Activated CD4-positive, alpha-beta T cell treated with anti-CD3 and anti-CD28 coated beads, Interleukin-2, amount 50 U/mL, for 1 hour (primary cell): ENCODE results near the gene CCSER2.
"Not testable (repeated sequence)": the region's sequence is repeated elsewhere in the genome, so short reads cannot be mapped to it uniquely, and the experiment has no call there.

Source experiments
- DNase-seq: peaks from one replicate; pipeline ENCODE4 v3.0.0-alpha.2; 2020

Gene CCSER2

DNA sequence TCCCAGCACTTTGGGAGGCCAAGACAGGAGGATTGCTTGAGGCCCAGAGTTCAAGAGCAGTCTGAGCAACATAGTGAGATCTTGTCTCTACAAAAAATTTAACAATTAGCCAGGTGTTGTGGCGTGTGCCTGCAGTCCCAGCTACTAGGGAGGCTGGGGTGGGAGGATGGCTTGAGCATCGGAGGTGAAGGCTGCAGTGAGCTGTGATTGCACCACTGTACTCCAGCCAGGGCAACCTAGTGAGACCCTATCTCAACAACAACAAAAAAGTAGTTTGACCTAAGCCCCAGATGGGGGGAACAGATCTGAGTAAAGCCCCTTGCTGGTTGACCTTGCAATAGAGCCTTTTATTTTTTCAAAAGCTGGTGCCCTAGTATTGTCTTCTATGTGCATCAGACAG is 15.6 kb upstream of the CCSER2 start:
- DNase-seq, result no peak

DNA sequence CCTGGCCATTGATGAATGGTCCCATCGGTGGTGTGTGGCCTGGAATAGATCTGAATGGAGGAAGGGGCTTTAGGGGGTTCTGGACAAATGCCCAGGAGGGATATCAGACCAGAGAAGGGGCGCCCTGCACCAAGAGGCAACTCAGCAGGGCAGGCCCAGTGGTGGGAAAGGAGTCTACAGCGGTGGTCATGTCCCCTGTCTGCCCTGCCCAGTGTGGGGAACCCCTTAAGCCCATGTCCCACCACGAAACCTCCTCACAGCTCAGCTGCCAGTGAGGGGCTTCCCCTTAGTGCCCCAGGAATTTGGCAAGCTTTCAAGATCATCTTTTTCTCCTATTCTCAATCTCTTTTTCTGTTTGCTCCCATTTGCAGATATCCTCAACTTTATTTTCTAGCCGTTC is 14.1 kb upstream of the CCSER2 start:
- DNase-seq, result no peak

DNA sequence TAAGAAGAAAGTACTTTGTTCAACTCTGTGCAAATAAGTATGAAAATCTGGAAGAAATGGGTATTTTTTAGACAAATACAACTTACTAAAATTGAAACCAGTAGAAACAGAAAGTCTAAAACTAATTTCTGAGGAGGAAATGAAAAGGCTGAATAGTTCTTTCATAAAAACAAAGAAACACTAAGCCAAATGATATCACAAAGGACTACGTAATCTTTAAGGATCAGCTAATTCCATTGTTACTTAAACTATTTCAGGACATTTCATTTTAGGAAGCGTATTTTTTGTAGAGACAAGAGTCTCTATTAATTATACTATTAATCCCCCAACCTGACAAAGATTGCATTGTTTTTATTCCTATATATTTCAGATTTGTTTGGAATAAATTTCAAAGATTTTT is 11.2 kb upstream of the CCSER2 start:
- DNase-seq, result no peak

DNA sequence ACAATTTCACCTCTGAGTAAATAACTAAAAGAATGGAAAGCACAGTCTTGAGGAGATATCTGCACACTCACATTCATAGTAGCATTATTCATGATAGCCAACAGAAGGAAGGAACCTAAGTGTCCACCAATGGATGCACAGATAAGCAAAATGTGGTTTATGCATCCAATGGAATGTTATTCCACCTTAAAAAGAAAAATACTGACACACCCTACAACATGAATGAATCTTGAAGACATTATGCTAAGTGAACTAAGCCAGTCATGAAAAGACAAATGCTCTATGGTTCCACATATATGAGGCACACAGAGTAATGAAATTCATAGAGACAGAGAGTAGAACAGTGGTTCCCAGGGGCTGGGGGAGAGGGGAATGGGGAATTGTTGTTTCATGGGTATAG is 6.5 kb upstream of the CCSER2 start:
- DNase-seq, result no peak

DNA sequence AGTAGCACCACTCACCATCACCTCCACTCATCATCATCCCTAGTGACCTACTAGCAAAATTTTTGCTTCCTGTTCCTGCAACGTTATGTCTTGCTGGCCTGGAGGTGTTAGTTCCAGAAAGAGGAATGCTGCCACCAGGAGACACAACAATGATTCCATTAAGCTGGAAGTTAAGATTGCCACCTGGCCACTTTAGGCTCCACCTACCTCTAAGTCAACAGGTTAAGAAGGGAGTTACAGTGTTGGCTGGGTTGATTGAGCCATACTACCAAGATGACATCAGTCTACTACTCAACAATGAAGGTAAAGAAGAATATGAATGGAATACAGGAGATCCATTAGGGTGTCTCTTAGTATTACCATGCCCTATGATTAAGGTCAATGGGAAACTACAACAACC is 4.8 kb upstream of the CCSER2 start:
- not testable (repeated sequence) for DNase-seq

DNA sequence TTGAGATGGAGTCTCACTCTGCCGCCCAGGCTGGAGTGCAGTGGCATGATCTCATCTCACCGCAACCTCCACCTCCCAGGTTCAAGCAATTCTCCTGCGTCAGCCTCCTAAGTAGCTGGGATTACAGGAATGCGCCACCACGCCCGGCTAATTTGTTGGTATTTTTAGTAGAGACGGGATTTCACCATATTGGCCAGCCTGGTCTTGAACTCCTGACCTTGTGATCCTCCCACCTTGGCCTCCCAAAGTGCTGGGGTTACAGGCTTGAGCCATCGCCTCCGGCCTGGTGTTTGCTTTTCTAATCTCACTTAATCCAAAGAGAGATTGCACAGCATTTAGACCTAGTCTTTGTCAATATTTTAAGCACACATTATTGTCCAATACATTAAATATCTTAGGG is 1.4 kb upstream of the CCSER2 start:
- not testable (repeated sequence) for DNase-seq

DNA sequence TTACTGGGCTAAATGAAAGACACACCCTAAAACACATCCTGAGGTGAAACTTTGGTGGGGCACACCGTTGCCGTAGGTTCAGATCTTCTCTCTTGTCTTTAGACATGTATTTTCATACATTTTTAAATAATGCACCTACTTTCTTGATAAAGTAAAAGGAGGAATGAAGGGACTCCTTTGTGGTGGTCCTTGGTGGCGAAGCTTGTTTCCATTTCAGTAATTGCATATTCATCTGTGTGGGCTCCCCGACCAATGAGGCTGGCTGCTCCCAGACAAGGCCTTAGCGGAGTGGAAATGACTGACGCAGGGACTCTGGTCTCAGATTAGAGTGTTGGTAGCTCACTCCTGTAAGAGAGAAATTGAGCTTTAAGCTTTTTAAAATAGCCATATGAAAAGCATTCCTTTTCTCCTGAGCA is 815 bp downstream of the CCSER2 start:
- DNase-seq, result peak; percentile 56

DNA sequence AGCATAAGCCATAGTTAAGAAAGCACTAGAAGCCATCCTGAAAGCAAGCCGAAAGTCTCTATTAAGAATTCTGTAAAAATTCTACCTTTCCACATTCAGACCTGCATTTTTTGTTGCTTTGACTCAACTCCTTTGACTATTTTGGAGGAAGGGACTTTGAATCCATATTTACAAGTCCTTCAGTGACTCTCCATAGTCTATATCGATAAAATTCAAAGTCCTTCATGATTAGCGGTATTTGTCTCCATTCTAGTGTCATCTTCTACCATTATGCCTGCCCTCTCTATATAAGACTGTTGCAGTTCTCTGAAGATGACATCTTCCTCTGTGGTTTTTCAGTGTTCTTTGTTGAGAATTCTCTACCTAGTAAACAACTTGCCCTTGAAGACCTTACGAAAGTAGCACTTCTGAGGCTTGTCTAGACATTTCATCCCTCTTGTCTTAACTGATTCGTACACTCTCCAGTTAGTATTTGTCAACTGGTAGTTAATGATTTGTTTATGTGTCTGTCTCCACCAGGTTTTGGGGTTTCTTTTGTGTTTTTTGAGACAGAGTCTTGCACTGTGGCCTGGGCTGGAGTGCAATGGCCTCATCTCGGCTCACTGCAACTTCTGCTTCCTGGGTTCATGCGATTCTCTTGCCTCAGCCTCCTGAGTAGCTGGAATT is 1.7 kb downstream of the CCSER2 start:
- peak; percentile 41 for DNase-seq

DNA sequence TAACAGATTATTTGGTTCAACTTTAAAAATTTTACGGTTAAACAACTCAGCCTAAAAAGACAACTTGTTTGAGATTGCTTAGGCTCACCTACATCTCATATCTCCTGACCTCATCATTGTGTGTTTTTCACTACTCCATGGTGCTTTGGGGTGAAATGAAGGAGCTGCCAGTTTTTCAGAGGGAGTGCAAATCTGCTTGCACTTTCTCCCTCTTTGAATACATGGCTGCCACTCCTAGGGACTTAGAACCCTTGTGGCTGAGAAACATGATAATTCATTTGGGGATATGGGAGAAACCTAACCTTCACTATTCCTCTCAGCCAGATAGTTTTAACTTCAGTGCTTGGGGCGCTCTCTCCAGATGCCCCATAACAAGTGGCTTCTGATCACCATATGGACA is 2.7 kb downstream of the CCSER2 start:
- DNase-seq, result no peak

DNA sequence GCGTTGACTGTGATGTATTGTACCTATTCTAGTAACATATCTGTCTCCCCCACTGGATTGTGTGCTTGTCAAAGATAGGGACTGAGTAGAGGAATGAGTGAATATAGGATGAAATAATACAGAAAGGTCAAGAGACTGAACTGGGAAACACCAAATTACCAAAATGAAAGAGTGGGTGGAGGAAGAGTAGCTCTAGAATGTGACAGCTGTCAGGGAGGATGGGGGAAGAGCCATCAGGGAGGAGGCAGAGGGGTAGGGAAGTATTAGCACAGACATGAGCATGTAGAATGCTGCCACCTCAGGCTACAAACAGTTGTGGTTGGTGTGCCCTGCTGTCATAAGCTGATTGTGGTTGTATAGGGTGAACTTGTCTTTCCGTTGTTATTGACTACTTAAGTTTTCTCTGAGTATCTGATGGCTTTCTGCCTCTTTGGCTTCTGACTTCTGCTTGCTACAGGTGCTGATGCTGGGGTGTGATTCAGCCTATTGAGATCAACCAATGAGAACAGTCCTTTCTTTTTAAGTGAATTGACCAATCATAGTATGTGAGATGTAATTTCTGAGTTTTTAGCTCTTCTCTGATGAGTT is 5.6 kb downstream of the CCSER2 start:
- peak; percentile 63 for DNase-seq

DNA sequence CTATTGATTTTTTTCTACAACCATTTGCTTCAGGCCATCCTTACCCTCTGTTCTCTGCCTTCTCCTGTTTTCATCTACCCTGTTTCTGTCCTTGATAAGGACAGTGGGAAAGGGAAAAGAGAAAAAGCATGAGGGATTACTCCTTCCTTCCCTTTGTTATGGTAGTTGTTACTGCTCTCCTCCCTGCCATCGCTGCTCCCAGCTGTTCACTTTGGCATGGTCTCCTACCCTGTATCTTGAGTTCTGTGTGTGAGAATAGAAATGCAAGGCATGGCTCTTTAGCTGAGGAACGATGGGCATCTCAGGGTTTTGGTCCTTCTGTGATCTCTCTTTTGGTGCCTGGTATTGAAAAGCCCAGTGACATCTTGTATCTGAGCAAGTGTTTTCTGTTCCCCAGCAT is 6.4 kb downstream of the CCSER2 start:
- DNase-seq, result no peak

DNA sequence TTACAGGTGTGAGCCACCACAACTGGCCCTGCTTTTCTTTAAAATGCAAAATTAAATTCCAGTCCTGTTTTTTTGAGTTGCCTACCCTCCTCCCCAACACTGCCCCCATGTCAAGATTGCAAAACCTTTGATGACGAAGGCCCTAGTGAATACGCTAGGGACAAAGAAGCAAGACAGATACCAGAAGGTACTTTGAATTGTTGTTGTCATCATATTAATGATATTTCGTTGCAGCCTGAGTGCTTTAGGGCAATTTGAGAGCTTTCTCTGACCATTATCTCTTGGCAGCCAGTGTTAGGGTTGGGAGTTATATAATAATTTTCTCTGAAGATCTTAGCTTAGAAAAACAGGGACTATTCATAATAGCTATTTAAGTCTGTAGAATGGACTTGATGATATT is 7.1 kb downstream of the CCSER2 start:
- no peak for DNase-seq

DNA sequence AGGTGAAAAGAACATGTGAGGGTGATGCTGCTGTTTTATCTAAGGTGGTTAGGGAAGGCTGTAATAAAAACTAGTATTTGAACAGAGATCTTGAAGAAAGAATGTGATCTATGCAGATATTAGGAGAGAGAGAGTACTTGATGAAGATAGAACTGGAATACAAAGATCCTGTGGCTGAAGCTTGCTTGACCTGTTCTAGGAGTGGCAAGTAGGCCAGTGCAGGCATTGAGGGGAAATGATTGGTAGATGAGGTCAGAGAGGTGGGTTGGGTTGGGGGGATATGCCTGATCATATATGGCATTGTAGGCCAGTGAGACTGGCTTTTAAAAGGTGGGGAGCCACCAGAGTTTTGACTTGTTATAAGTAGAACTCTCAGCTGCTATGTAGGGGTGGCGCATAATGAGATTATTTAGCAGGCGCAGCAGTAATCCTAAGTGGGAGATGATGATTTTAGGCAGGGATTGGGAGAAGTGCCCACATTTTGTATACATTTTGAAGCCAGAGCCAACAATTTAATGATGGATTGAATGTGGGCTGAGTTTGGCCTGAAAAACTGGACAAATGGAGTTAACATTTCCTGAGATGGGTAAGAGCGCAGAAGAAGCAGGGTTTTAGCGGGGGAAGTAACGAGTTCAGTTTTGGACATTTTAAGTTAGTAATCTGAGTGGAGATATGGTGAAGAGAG is 8.2 kb downstream of the CCSER2 start:
- DNase-seq, result no peak

DNA sequence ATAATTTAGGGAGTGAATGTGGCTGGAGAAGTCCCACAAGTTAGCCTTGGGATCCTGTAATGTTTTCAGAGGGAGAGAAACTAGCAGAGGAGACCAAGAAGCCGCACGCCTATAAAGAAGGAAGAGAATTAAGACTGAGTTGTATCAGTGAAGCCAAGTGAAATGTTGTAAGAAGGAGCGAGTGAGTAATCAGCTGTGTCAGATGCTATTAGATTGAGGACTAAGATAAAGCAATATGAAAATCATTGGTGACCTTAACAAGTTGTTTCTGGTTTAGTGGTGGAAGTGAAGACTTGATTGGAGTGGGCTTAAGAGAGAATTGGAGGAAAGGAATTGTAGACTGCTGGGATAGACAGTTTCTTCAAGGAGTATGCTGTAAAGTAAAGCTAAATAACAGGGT is 8.8 kb downstream of the CCSER2 start:
- DNase-seq, result no peak

DNA sequence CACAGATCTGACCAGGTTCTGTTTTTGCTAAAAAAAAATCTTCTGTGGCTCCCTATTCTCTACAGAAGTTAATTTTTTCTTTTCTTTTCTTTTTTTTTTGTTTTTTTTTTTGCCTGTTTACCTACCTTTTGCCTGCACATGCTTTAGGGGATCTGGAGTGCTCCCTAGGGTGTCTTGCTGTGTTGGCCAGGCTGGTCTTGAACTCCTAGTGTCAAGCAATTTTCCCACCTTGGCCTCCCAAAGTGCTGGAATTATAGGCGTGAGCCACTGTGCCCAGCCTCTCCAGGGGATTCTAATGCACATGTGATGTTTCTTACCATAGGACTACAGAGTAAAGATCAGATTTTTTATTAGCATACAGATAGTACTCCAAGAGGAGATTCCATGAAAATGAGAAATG is 10.6 kb downstream of the CCSER2 start:
- DNase-seq, result no peak

DNA sequence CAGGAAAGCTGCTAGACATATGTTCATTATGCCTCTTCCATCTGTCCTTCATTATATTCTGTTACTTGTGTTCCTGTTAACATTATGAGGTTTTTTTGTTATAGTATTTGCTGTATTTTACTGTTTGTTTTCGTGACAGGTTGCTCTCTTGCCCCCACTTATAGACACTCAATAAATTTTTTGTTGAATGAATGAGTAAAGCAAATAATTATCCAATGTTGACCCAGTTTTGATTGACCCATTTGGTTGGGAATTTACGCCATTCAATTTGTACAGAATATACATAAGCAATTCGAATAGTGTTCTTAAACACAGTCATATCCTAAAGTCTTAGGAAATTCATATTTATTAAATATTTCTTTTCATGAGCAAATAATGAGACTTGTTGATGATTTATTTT is 11.8 kb downstream of the CCSER2 start:
- DNase-seq, result no peak

DNA sequence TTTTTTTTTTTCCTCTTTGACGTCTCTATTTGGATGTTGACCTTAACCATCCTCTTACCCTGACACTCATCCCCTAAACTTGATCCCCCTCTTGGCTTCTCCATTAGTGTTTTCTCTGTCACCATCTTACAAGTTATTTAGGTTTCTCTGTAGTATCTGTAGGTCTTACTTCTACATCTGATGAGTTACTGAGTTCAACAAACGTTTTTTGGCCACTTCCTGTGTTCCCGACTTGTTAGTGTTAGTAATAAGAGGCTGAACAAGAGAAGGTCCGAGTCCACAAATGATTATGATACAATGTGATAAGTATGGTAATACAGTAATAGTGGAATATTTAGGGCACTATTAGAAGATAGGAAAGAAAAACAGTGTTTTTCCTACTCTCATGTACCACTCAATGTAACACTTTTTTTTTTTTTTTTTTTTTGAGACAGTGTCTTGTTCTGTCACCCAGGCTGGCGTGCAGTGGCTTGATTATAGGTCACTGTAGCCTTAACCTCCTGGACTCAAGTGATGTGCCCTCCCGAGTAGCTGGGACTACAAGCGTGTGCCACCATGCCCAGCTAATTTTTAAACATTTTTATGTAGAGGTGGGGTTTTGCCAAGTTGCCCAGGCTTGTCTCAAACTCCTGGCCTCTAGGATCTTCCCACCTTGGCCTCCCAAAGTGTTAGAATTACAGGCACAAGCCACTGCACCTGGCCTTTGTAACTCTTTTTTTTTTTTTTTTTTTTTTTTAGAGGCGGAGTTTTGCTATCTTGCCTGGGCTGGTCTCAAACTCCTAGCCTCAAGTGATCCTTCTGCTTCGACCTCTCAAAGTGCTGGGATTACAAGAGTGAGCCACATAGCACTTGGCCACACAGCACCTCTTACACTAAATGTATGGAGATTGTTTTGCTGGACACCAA is 12.5 kb downstream of the CCSER2 start:
- no peak for DNase-seq

DNA sequence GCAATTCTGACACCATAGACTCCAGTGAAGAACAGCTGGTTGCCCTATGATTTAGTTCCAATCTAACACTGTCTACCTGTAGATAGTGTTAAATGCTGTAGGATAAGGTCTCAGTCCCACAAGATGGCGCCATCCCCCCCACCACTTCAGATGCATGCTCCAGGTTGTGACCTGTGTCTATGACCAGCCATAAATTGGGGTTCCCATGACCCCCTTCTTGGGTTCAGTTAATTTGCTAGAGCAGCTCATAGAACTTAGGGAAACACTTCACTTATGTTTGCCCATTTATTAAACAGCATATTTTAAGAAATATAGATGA is 13.1 kb downstream of the CCSER2 start:
- no peak for DNase-seq

DNA sequence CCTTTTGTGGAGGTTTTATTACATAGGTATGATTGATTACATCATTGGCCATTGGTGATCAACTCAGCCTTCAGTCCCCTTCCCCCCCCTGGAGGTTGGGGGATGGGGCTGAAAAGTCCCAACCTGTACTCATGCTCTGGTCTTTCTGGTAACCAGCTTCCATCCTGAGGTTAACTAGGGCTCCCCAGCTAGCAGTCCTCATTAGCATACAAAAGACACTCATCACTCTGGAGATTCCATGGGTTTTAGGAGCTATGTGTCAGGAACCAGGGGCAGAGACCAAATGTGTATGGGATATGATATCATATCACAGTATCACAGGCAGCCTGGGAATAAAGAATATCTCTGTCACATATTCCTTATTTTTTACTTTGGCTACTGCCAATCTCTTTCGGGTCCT is 13.6 kb downstream of the CCSER2 start:
- DNase-seq, result no peak

DNA sequence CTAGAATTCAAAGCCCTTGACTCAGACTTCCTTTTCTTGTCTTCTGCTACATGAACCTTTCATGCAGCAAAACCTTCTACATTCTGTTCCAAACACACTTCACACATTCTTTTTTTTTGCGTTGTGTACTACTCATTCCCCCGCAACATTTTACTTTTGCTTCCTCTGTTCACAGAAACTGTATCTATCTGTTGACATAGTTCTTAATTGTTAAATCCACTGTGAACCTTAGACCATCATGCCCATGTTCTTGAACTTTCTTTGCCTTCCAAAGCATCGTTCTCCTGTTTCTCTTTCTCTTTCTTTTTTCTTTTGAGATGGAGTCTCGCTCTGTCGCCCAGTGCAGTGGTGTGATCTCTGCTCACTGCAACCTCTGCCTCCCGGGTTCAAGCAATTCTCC is 14.2 kb downstream of the CCSER2 start:
- no peak for DNase-seq

DNA sequence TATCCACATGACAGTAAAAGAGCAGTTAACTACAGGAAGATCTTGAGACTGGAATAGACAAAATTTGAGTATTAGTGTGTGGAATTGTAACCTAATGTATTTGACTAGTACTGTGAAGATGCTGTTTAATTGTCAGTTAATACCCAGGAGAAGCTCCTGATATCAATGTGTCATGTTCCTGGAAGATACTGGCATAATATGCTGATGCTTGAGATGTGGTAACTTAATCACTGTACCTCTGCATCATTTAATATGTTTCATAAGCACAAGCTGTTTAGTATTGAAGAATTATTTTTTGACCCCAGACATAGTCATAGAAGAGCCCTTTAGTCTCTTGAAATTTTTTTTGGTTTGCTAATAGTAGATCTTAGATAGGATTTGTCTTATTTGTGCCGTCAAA is 15.4 kb downstream of the CCSER2 start:
- no peak for DNase-seq

DNA sequence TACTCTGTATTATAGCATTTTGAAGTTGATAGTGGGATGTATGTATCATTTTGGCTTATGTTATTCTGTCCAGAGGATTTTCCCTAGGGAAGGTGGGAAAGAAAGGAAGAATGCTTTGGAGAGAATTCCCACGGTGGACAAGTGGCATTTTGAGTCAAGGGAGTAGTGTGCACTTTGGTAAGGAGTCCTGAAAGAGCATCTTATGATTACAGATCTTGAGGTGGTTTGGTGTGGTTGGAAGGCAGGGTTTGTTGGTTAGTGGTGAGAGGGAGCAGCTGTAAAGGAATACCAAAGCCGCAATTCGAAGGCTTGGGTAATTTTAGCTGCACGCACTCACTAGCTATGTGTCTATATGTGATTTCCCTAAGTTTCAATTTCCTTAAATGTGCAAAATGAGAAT is 16.1 kb downstream of the CCSER2 start:
- DNase-seq, result no peak

DNA sequence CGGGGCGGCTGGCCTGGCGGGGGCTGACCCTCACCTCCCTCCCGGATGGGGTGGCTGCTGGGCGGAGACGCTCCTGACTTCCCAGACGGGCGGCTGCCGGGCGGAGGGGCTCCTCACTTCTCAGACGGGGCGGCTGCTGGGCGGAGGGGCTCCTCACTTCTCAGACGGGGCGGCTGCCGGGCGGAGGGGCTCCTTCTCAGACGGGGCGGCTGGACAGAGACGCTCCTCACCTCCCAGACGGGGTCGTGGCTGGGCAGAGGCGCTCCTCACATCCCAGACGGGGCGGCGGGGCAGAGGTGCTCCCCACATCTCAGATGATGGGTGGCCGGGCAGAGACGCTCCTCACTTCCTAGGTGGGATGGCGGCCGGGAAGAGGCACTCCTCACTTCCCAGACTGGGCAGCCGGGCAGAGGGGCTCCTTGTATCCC is 19.2 kb downstream of the CCSER2 start:
- not testable (repeated sequence) for DNase-seq

DNA sequence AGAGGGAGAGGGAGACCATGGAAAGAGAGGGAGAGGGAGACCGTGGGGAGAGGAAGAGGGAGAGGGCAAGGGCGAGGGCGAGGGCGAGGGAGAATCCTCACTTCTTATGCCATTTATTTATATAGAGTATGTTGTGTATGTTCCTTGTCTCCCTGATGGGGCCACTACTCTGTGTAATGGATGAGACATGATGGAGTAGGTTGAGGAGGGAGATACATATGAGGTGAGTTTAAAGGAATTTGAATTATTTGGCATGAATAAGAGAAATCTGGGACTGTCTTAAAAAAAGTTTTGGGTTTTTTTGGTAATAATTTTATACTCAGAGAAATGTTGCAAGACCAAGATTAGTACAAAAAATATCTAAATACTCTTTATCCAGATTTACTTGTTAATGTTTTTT is 20.1 kb downstream of the CCSER2 start:
- DNase-seq, result no peak
